HG02571 (cell line): ENCODE measurements around the gene ODAD4.

Experiments used
- ATAC-seq: cut with Tn5 transposase; IDR thresholded peaks from one replicate; pipeline ENCODE4 v1.9.1; 2021; ENCODE audit warnings: mild to moderate bottlenecking, moderate library complexity; ENCODE audit not compliant: unreplicated experiment

Gene ODAD4

GRCh38 chr17:41930009-41930832, at the start of gene ODAD4:
Gene ODAD4 (plus strand): TSS chr17:41930617. CDS start chr17:41930724, 107 bp downstream.
- ATAC-seq: peak; percentile 95

DNA sequence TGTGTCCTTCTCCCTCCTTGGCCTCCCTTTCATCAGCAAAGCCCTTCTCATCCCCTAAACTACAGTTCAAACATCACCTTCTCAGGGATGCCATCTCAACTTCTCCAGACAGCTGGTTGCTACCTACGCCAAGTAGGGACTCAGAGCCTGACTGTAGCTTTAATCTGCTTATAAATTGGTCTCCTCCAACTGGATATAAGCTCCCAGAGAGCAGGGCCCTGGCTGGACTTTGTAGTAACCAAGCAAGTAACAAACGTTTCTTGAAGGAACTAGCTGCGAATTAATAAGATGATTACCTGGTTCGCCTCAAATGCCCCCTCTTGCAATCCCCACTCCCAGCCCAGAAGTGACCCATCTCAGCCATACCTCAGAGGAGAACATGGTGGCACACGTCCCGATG, 47.7 kb upstream of the ODAD4 start:
- ATAC-seq: no peak

GRCh38 chr17:41885733-41886132, 44.7 kb upstream of the ODAD4 start:
- ATAC-seq: no peak

DNA sequence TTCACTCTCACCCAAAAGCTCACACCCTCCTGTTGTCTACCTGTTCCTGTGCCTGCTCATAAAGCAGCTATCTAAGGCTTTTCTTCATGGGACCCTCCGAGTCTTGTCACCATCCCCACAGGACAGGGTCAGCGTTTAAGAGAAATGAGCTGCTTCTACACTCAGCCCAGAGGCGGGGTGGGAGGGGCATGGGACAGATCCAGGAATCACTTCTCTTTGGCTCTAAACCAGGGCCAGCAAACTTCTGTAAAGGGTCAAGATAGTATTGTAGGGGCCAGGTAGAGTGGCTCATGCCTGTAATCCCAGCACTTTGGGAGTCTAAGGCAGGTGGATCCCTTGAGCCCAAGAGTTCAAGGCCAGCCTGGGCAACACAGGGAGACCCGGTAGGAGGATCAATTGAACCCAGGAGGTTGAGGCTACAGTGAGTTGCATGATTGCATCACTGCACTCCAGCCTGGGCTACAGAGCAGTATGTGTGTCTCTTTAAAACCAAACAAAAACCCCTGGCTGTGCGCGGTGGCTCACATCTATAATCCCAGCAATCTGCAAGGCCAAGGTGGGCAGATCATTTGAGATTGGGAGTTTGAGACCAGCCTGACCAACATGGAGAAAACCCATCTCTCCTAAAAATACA, 42.0 kb upstream of the ODAD4 start:
- no peak for ATAC-seq

GRCh38 chr17:41891135-41892020, 39.0 kb upstream of the ODAD4 start:
- ATAC-seq: no peak

DNA sequence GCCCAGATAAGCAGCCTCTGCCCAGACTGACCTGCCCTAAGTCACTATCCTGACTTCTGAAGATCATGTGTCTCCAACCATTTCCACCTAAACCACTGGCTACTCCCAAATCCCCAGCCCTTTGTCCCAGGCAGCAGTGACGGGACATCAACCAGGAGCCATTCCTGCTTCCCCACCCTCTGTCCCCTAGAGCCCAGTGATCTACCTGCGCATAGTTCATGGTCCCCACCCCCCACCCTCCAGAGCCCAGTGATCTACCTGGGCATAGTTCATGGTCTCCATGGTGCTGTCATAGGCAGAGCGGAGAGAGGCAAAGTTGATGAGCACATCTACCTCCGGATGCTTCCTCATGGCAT, 38.4 kb upstream of the ODAD4 start:
- ATAC-seq: no peak

DNA sequence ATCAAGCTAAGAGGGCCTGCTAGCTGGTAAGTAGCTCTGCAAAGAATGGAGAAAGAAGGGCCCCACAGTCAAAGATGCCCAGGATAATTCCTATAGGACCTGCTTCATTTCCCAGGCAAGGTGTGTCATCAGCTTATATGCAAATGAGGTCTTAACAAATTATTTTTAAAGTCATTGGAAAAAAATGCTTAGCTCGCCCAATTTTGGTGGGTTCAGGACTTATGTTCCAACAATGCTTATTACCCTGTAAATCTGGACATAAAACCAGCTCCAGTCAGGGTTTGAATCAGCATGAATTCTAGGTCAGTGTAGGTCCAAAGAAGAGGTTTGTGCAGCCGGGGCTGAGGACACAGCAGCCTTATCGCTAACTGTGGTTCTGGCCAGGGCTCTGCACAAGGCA, 37.0 kb upstream of the ODAD4 start:
- ATAC-seq: no peak

- no peak for ATAC-seq
These were observed 35.6 kb upstream of the ODAD4 start for GRCh38 chr17:41894791-41895331.

DNA sequence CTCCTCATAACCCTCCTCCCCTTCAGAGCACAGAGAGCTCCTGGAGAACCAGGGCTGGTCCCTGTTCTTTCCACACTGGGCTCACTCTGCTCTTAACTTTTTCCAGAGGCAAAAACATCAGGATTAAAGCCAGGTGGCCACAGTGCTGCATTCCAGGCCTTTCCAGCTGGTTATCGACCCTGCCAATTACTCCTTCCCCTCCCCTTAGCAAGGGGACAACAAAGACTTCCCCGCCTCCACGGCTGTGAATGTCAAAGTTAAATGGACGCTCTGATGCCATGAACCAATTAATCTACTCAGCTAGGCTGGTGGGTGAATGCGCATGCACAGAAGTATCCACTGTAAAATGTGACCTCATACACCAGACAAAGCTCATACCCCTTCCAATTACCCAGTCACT, 34.8 kb upstream of the ODAD4 start:
- ATAC-seq: no peak

DNA sequence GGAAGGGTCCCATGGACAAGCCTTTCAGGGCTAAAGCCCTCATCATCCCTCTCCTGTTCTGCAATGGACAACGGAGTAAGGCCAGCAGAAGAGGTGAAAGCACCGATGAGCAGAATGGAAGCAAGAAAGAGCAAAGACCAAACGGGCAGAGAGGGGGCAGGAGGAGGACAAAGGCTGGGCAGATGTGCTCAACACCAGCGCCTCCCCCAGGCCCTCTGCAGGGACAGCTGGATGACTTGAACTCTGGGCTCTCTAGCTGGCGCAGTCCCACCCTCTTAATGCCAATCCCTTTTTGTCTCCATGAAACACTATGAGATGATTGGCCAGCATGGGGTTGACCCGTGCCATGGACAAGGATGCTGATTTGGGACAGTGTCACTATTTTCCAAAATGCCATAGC, 33.7 kb upstream of the ODAD4 start:
- no peak for ATAC-seq

DNA sequence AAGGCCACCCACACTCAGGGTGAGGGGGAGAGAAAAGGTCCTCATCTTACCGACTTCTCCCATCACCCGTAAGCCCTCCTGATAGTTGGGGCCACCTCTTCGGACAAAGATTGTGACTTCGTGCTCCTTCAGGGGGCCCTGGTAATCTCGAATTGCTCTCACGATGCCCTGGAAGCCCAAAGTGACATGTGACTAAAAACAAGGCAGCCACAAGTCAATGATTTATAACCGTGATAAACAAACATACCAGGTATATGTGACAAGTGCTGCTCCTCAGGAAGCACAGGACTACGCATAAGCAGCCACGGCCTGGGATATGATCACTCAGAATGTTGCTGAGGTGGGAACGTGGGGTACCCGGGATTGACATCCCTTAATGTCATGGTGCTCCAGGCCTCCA, 28.8 kb upstream of the ODAD4 start:
- no peak for ATAC-seq

DNA sequence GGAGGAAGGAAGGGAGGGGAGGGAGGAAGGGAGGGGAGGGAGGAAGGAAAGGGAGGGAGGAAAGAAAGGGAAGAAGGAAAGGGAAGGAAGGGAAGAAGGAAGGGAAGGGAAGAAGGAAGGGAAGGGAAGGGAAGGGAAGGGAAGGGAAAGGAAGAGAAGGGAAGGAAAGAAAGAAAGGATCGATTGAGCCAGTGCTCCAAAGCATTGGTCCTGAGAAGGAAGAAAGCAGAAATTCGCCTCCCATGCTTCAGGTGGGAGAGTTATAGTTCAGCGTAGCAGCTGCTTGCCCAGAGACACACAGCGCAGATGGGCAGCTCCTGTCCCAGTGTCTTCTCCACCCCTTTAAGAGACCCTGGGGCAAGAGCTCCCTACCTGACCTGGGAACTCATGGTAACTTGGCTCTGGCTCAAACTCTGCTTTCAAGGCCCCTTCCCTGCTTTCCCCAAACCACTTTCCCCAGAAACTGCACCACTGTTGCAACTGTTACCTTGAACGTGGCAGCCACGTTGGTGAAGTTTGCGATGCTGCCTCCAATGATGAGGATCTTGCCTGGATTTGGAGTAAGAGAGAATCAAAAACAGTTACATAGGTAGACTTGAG, 26.1 kb upstream of the ODAD4 start:
- ATAC-seq: no peak

DNA sequence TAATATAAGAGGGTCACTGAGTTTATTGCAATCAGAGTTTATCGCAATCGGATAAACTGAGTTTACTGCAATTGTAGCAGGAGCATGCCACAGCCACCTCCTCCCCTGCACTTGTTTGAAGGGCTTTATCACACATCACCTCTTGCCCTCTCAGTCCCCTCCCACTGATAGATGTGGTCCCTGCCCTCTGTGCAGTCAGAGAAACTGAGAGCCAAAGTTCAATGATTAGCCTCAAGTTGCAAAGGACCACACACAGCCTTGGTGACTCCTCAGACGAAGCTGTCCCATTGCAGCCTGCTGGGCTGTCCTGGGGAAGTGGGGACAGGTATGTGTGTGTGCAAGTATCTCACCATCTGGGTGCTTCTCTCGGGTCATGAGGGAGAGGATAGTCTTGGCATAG, 25.2 kb upstream of the ODAD4 start:
- no peak for ATAC-seq

- no peak for ATAC-seq
These were observed 23.8 kb upstream of the ODAD4 start for GRCh38 chr17:41906465-41907184.

GRCh38 chr17:41907185-41907556, 23.2 kb upstream of the ODAD4 start:
- ATAC-seq: no peak

GRCh38 chr17:41907633-41908539, 22.5 kb upstream of the ODAD4 start:
- ATAC-seq: no peak

- ATAC-seq: no peak
These were observed 21.3 kb upstream of the ODAD4 start for GRCh38 chr17:41909088-41909487.

- ATAC-seq: no peak
These were observed 19.6 kb upstream of the ODAD4 start for GRCh38 chr17:41910701-41911391.

GRCh38 chr17:41912925-41913324, 17.5 kb upstream of the ODAD4 start:
- no peak for ATAC-seq
